SK-N-SH (cell line): ENCODE results near the gene GH2.

Experiments used
- CTCF ChIP-seq: fragments of 200-600 bp; sonication (generic); IDR thresholded peaks from 2 replicates; pipeline ENCODE4 v1.6.1; 2017; ENCODE audit warnings: antibody characterized with exemption, mild to moderate bottlenecking, moderate library complexity
- EP300 ChIP-seq, 2 experiments: IDR thresholded peaks; 2 replicates each; pipeline versions ENCODE4 v1.4.0 to v1.6.1; 2012; ENCODE audit warnings: borderline replicate concordance in 1 of 2, low read depth in 1 of 2, low read length in 1 of 2
- EZH2phosphoT487 ChIP-seq: fragments of 200-600 bp; sonication (generic); IDR thresholded peaks from 2 replicates; pipeline ENCODE4 v1.6.1; 2017; ENCODE audit warnings: low read depth, mixed run types, mild to moderate bottlenecking, antibody characterized with exemption, moderate library complexity, borderline replicate concordance
- MEF2A ChIP-seq: IDR thresholded peaks from 2 replicates; pipeline ENCODE4 v1.4.0; 2012; ENCODE audit warnings: low read depth, borderline replicate concordance
- NFIC ChIP-seq: IDR thresholded peaks from 2 replicates; pipeline ENCODE4 v1.4.0; 2012; ENCODE audit warnings: borderline replicate concordance
- RCOR1 ChIP-seq: fragments of 150-350 bp; IDR thresholded peaks from 2 replicates; pipeline ENCODE4 v1.6.1; 2017; ENCODE audit warnings: antibody characterized with exemption, low read length
- RXRA ChIP-seq: IDR thresholded peaks from 2 replicates; pipeline ENCODE4 v1.4.0; 2012; ENCODE audit warnings: low read depth, mild to moderate bottlenecking, borderline replicate concordance
- YY1 ChIP-seq: IDR thresholded peaks from 2 replicates; pipeline ENCODE4 v1.4.0; 2012; ENCODE audit warnings: low read depth, mild to moderate bottlenecking

GRCh38 chr17:63830278-63830677 is 51.5 kb downstream of the GH2 start:
- TF ChIP-seq RCOR1 (no peak), CTCF (no peak), RXRA (no peak), EP300 (IDR thresholded peaks at IDR 0.05; ENCODE audit: borderline replicate concordance in 1 of 2, low read depth in 1 of 2, low read length in 1 of 2) (no peak), EZH2phosphoT487 (no peak), MEF2A (no peak), NFIC (no peak), YY1 (no peak)
